GM19438 (cell line): ENCODE results near the gene FNDC11.
A peak's percentile ranks its signal among the peaks of the same experiment; 100 is the strongest.

Experiments used
- ATAC-seq: cut with Tn5 transposase; IDR thresholded peaks from one replicate; pipeline ENCODE4 v1.9.1; 2021; ENCODE audit warnings: low read depth; ENCODE audit not compliant: unreplicated experiment

Gene FNDC11

GRCh38 chr20:63522981-63523611 is 30.9 kb upstream of the FNDC11 start:
- ATAC-seq = no peak

DNA sequence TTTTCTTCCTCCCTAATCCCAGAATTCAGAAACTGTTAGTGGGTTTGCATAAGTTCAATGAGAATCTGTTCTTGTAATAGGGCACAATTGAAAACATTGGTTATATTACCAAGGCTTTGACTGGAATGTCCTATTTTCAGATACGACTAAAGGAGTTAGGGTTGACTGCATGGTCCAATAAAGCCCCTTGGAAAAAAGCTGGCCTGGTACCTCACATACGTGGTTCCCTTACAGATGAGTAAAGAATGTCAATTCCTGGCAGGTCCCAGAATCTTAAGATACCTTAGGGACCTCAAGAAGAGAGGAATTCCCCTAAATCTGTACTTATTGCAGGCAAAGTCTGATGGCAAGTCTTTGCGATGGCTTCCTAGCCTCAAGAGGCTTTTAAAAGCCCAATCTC is 28.8 kb upstream of the FNDC11 start:
- ATAC-seq = no peak

DNA sequence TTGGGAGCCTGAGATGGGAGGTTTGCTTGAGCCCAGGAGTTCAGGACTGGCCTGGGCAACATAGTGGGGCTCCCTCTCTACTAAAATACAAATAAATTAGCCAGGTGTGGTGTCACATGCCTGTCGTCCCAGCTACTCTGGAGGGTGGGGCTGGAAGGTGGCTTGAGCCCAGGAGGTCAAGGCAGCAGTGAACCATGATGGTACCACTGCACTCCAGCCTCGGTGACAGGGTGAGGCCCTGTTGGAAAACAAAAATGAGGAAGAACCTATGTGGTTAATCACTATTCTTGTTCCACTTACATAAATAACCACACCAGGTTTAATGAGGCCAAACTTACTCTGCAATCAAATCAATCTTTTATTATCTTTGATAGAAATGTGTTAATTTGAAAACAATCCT is 28.0 kb upstream of the FNDC11 start:
- no peak for ATAC-seq

- ATAC-seq = no peak
Measured at GRCh38 chr20:63527184-63527583, 26.8 kb upstream of the FNDC11 start.

- no peak for ATAC-seq
Measured at GRCh38 chr20:63529180-63529860, 24.6 kb upstream of the FNDC11 start.

- ATAC-seq = no peak
Measured at GRCh38 chr20:63529861-63530787, 23.8 kb upstream of the FNDC11 start.

DNA sequence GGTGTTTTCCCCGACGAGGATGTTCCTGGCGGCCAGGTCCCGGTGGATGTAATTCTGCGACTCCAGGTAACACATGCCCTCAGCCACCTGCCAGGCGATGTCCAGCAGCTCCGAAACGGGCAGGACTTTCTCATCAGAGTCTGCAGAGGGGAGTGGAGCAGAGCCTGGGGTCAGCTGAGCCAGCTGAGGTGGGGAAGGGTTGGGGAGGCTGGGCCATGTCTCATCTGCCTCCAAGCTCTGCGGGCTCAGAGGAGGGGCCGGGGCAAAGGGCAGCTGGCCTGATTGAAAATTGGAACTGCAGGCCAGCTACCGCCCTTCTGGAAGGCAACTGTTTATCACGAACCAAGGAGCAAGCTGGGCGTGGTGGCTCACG is 23.2 kb upstream of the FNDC11 start:
- no peak for ATAC-seq

GRCh38 chr20:63531686-63532448 is 22.1 kb upstream of the FNDC11 start:
- ATAC-seq = no peak

- no peak for ATAC-seq
Measured at GRCh38 chr20:63532449-63532971, 21.4 kb upstream of the FNDC11 start.

GRCh38 chr20:63533388-63533787 is 20.6 kb upstream of the FNDC11 start:
- ATAC-seq = no peak

GRCh38 chr20:63533871-63534393 is 20.0 kb upstream of the FNDC11 start:
- no peak for ATAC-seq

DNA sequence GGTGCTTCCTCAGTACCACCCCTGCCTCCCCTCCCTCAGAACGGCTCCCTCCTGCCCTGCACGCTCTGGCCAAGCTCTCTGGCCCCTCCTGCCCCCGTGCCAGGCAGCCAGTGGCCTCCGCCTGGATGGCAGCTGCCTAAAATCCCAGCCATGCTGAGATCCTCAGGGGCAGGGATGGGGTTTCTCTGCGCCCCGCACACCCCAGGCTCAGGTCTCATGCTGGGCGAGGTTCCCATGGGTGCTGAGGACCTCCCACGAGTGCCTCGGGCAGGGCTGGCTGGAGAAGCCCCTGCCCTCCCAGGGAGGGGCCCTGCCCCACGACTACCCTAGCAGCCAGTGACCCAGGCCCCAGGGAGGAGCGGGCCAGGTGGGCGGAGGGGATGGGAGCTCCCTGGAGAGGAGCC is 19.5 kb upstream of the FNDC11 start:
- ATAC-seq = no peak

GRCh38 chr20:63534831-63535651 is 18.9 kb upstream of the FNDC11 start:
- ATAC-seq = no peak

DNA sequence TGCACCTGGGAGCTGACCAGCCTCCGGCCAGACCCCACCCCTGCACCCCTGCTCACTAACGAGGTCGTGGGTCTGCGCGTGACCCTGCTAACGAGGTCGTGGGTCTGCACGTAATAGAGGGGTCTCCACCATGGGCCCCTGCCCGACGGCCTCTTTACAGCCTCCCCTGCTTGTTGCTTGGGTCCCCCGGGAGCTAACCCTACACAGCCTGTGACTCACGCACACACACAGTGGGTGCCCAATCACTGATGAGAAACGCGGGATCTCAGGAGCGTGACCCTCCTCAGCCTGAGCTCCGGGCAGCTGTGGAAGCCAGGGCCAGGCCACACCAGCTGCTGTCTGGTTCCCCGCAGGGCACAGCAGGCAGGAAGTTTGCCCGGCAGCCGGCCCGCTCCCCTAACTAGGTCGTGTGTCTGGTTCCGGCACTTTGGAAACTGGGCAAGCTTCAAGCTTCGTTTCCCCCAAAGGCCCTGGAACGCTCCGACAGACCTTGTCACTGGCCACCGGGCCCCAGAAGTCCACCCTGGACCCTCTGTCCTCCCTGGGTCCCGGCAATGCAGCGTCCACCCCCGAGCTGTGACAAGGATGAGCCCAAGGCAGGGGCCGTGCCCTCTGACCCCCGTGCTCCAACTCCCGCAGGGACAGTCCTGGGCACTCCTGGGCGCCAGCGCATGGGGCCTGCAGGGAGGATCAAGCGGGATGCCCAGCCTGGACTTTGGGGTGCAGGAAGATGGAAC is 17.6 kb upstream of the FNDC11 start:
- ATAC-seq = no peak

- peak; percentile 16 for ATAC-seq
Measured at GRCh38 chr20:63536997-63537524, 16.9 kb upstream of the FNDC11 start, which contains the start of gene PTK6. PTK6 (minus strand) TSS chr20:63537376; CDS start chr20:63537314, 62 bp downstream.

GRCh38 chr20:63537525-63538203 is 16.3 kb upstream of the FNDC11 start:
- peak; percentile 83 for ATAC-seq

DNA sequence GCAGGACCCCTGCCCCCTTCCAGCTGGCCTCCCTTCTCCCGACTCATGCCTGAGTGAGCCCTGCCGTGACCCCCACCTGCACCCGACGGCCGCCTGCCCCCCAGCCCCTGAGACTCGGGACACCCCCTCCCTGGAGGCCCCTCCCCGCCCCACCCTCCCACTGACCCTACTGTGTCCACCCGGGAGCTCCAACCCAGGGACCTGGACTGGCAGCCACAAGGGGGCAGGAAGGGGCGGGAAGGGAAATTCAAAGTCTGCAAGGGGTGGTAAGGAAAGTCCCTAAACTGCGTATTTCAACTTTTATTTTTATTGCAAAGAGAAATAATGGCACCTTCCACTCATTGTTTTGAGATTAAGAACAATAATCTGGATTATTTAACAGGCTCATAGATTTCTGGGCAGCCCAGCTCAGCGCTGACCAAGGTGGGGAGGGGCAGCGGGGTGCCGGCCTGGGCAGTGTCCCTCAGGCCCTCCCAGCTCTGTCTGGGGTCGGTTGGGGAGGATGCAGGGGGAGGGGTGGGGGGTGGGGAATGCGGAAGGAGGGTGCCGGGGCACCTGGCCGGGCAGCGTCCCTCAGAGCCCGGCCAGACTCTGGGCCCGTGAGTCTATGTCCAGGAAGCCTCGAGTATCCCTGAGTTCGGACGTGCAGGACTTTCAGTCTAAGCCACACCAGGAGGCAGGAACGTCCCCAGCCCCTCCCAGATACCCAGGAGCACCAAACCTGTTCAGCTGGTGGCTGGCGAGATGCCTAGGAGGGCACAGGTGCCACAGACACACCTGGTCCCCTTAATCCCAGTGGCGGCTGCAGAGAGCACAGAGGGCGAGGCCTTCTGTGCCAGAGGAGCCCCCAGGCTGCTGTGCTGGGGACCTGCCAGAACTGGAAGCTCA is 15.5 kb upstream of the FNDC11 start:
- no peak for ATAC-seq
